ENCODE measurements around the gene RTL10.

RTL10 gene

GRCh38 chr22:19819911-19820879, 34.5 kb downstream of the RTL10 start:
- Histone ChIP-seq H3K9me3 (no peaks in the 10 kb centered on the region), H3K4me3 (ENCODE audit: low read depth in 1 of 2, low read length in 1 of 2) (no peak overlapping the region), H3K27me3 (no peaks in the 10 kb centered on the region), H3K36me3 (no peaks in the 10 kb centered on the region), H3K27ac (no peak overlapping the region), H3K4me1 (ENCODE audit: control insufficient read depth in 1 of 2, insufficient read depth in 1 of 2, low read depth in 1 of 2, low read length in 1 of 2) (peaks cover 7 to 10% of the 10 kb centered on the region in 2 experiments)
- no peak for TF ChIP-seq CTCF (IDR thresholded peaks at IDR 0.05)

GRCh38 chr22:19819208-19819910, 35.3 kb downstream of the RTL10 start:
- no peaks in the 10 kb centered on the region for H3K27me3 ChIP-seq
- peaks cover 6 to 10% of the 10 kb centered on the region in 2 experiments for H3K4me1 ChIP-seq (ENCODE audit: control insufficient read depth in 1 of 2, insufficient read depth in 1 of 2, low read depth in 1 of 2, low read length in 1 of 2)
- no peak overlapping the region for H3K4me3 ChIP-seq (ENCODE audit: low read depth in 1 of 2, low read length in 1 of 2)
- no peak for TF ChIP-seq CTCF (IDR thresholded peaks at IDR 0.05)
- H3K27ac ChIP-seq, result no peak overlapping the region
- H3K9me3 ChIP-seq, result no peaks in the 10 kb centered on the region
- H3K36me3 ChIP-seq, result no peaks in the 10 kb centered on the region

GRCh38 chr22:19818324-19819207, 36.1 kb downstream of the RTL10 start:
- no peaks in the 10 kb centered on the region for H3K36me3 ChIP-seq
- no peaks in the 10 kb centered on the region for H3K27me3 ChIP-seq
- no peak for TF ChIP-seq CTCF (IDR thresholded peaks at IDR 0.05)
- no peak overlapping the region for H3K27ac ChIP-seq
- H3K9me3 ChIP-seq, result no peaks in the 10 kb centered on the region
- H3K4me1 ChIP-seq (ENCODE audit: control insufficient read depth in 1 of 2, insufficient read depth in 1 of 2, low read depth in 1 of 2, low read length in 1 of 2), result peaks cover 0 to 2% of the 10 kb centered on the region in 2 experiments
- no peak overlapping the region for H3K4me3 ChIP-seq (ENCODE audit: low read depth in 1 of 2, low read length in 1 of 2)

- Histone ChIP-seq H3K36me3 (no peaks in the 10 kb centered on the region), H3K4me1 (ENCODE audit: control insufficient read depth in 1 of 2, insufficient read depth in 1 of 2, low read depth in 1 of 2, low read length in 1 of 2) (no peaks in the 10 kb centered on the region), H3K9me3 (no peaks in the 10 kb centered on the region), H3K4me3 (ENCODE audit: low read depth in 1 of 2, low read length in 1 of 2) (no peak overlapping the region), H3K27me3 (no peaks in the 10 kb centered on the region), H3K27ac (no peak overlapping the region)
- TF ChIP-seq CTCF (IDR thresholded peaks at IDR 0.05), result no peak
These were observed 38.1 kb downstream of the RTL10 start for GRCh38 chr22:19816372-19817119.

All from neutrophil (primary cell).